Effector memory CD8-positive, alpha-beta T cell (primary cell): Measurements from ENCODE around the gene SLC38A10.
A peak's percentile ranks its signal among the peaks of the same experiment; 100 is the strongest.

Source experiments
- ATAC-seq: fragments of 150-1000 bp; cut with Tn5 transposase; replicated peaks from 2 replicates; pipeline ENCODE4 v1.10.0; 2021; ENCODE audit warnings: mild to moderate bottlenecking, moderate library complexity
- DNase-seq, 3 experiments: peaks; one replicate each; pipeline ENCODE4 v3.0.0; 2021
- H3K27ac Mint-ChIP-seq, 2 donors: one replicate each; pipeline ENCODE4 v1.8.0; 2022; ENCODE audit warnings: mild to moderate bottlenecking in 2 of 2, mixed read lengths in 2 of 2, moderate library complexity in 2 of 2
- H3K27me3 Mint-ChIP-seq, 2 donors: one replicate each; pipeline ENCODE4 v1.8.0; 2022; ENCODE audit warnings: mixed read lengths in 2 of 2
- H3K36me3 Mint-ChIP-seq: one replicate; pipeline ENCODE4 v1.8.0; 2022; ENCODE audit warnings: mild to moderate bottlenecking, moderate library complexity, mixed read lengths; ENCODE audit not compliant: insufficient read depth
- H3K4me1 Mint-ChIP-seq, 2 donors: one replicate each; pipeline ENCODE4 v1.8.0; 2022; ENCODE audit warnings: low read depth in 2 of 2, mixed read lengths in 2 of 2
- H3K4me3 Mint-ChIP-seq, 2 donors: one replicate each; pipeline ENCODE4 v1.8.0; 2022; ENCODE audit warnings: mild to moderate bottlenecking in 2 of 2, mixed read lengths in 2 of 2, moderate library complexity in 2 of 2
- H3K9me3 Mint-ChIP-seq, 2 donors: one replicate each; pipeline ENCODE4 v1.8.0; 2022; ENCODE audit warnings: mixed read lengths in 2 of 2

The SLC38A10 gene

GRCh38 chr17:81279278-81280275, 15.5 kb downstream of the SLC38A10 start:
- Mint-ChIP-seq H3K4me1 (peaks cover 6 to 12% of the 10 kb centered on the region in 2 donors), H3K9me3 (no peaks in the 10 kb centered on the region), H3K4me3 (no peak overlapping the region), H3K27ac (peak overlapping the region in 1 of 2 donors; percentile 31), H3K36me3 (peaks cover 54% of the 10 kb centered on the region), H3K27me3 (no peaks in the 10 kb centered on the region)
- ATAC-seq = no peak
- DNase-seq = no peak

GRCh38 chr17:81278831-81279230, 16.3 kb downstream of the SLC38A10 start:
- H3K9me3 Mint-ChIP-seq = no peaks in the 10 kb centered on the region
- H3K27ac Mint-ChIP-seq = no peak overlapping the region
- ATAC-seq (no peak), DNase-seq (no peak)
- H3K4me1 Mint-ChIP-seq = peaks cover 3 to 9% of the 10 kb centered on the region in 2 donors
- no peaks in the 10 kb centered on the region for H3K27me3 Mint-ChIP-seq
- H3K36me3 Mint-ChIP-seq = peaks cover 52% of the 10 kb centered on the region
- H3K4me3 Mint-ChIP-seq = no peak overlapping the region

- no peak overlapping the region for H3K27ac Mint-ChIP-seq
These were observed 17.0 kb downstream of the SLC38A10 start for GRCh38 chr17:81277946-81278693.

GRCh38 chr17:81277421-81277820, 17.7 kb downstream of the SLC38A10 start:
- DNase-seq (no peak), ATAC-seq (no peak)
- Mint-ChIP-seq H3K9me3 (no peaks in the 10 kb centered on the region), H3K4me1 (peaks cover 3 to 11% of the 10 kb centered on the region in 2 donors), H3K4me3 (no peak overlapping the region), H3K27me3 (no peaks in the 10 kb centered on the region), H3K27ac (peak overlapping the region in 1 of 2 donors; percentile 35), H3K36me3 (peaks cover 62% of the 10 kb centered on the region)

More at GRCh38 chr17:81277946-81278693, 17.0 kb downstream of the SLC38A10 start:
- no peak for ATAC-seq
- peaks cover 56% of the 10 kb centered on the region for H3K36me3 Mint-ChIP-seq
- no peak overlapping the region for H3K4me3 Mint-ChIP-seq
- DNase-seq = no peak
- no peaks in the 10 kb centered on the region for H3K27me3 Mint-ChIP-seq
- H3K9me3 Mint-ChIP-seq = no peaks in the 10 kb centered on the region
- H3K4me1 Mint-ChIP-seq = peaks cover 3 to 9% of the 10 kb centered on the region in 2 donors

GRCh38 chr17:81276781-81277180, 18.3 kb downstream of the SLC38A10 start:
- Mint-ChIP-seq H3K4me3 (no peak overlapping the region), H3K36me3 (peaks cover 66% of the 10 kb centered on the region), H3K27me3 (no peaks in the 10 kb centered on the region), H3K27ac (peak overlapping the region in 1 of 2 donors; percentile 35), H3K4me1 (peaks cover 3 to 11% of the 10 kb centered on the region in 2 donors), H3K9me3 (no peaks in the 10 kb centered on the region)
- ATAC-seq (no peak), DNase-seq (no peak)

GRCh38 chr17:81274471-81274855, 20.6 kb downstream of the SLC38A10 start:
- H3K27me3 Mint-ChIP-seq = no peaks in the 10 kb centered on the region
- no peak for ATAC-seq

GRCh38 chr17:81273698-81274470, 21.2 kb downstream of the SLC38A10 start:
- Mint-ChIP-seq H3K36me3 (peaks cover 65% of the 10 kb centered on the region), H3K4me3 (no peak overlapping the region), H3K27me3 (no peaks in the 10 kb centered on the region), H3K9me3 (no peaks in the 10 kb centered on the region), H3K4me1 (peaks cover 0 to 7% of the 10 kb centered on the region in 2 donors), H3K27ac (no peak overlapping the region)
- ATAC-seq = no peak
- DNase-seq = no peak

More at GRCh38 chr17:81274471-81274855, 20.6 kb downstream of the SLC38A10 start:
- Mint-ChIP-seq H3K4me3 (no peak overlapping the region), H3K36me3 (peaks cover 63% of the 10 kb centered on the region), H3K27ac (no peak overlapping the region), H3K9me3 (no peaks in the 10 kb centered on the region), H3K4me1 (peaks cover 0 to 7% of the 10 kb centered on the region in 2 donors)
- no peak for DNase-seq

- Mint-ChIP-seq H3K27ac (no peak overlapping the region), H3K9me3 (no peaks in the 10 kb centered on the region), H3K4me3 (no peak overlapping the region), H3K4me1 (peaks cover 0 to 9% of the 10 kb centered on the region in 2 donors), H3K36me3 (peaks cover 64% of the 10 kb centered on the region), H3K27me3 (no peaks in the 10 kb centered on the region)
- ATAC-seq (no peak), DNase-seq (no peak)
These were observed 22.5 kb downstream of the SLC38A10 start for GRCh38 chr17:81272616-81273015.

- DNase-seq (no peak), ATAC-seq (no peak)
- no peak overlapping the region for H3K4me3 Mint-ChIP-seq
- no peak overlapping the region for H3K27ac Mint-ChIP-seq
- H3K27me3 Mint-ChIP-seq = no peaks in the 10 kb centered on the region
- no peaks in the 10 kb centered on the region for H3K9me3 Mint-ChIP-seq
- peaks cover 0 to 11% of the 10 kb centered on the region in 2 donors for H3K4me1 Mint-ChIP-seq
- H3K36me3 Mint-ChIP-seq = peaks cover 62% of the 10 kb centered on the region
These were observed 23.9 kb downstream of the SLC38A10 start for GRCh38 chr17:81271226-81271625.

- Mint-ChIP-seq H3K36me3 (peaks cover 63% of the 10 kb centered on the region), H3K27me3 (no peaks in the 10 kb centered on the region)
- ATAC-seq = no peak
These were observed 24.8 kb downstream of the SLC38A10 start for GRCh38 chr17:81270279-81270678.

GRCh38 chr17:81267390-81268067, 27.6 kb downstream of the SLC38A10 start:
- Mint-ChIP-seq H3K36me3 (peaks cover 67% of the 10 kb centered on the region), H3K27me3 (no peaks in the 10 kb centered on the region), H3K27ac (peak overlapping the region; percentile 11 to 60), H3K9me3 (no peaks in the 10 kb centered on the region), H3K4me1 (peaks cover 0 to 10% of the 10 kb centered on the region in 2 donors), H3K4me3 (no peak overlapping the region)
- ATAC-seq = no peak
- DNase-seq = no peak

More at GRCh38 chr17:81270279-81270678, 24.8 kb downstream of the SLC38A10 start:
- no peak overlapping the region for H3K4me3 Mint-ChIP-seq
- DNase-seq = no peak
- H3K4me1 Mint-ChIP-seq = peaks cover 0 to 12% of the 10 kb centered on the region in 2 donors
- no peaks in the 10 kb centered on the region for H3K9me3 Mint-ChIP-seq
- peak overlapping the region in 1 of 2 donors; percentile 70 for H3K27ac Mint-ChIP-seq

GRCh38 chr17:81265576-81265975, 29.5 kb downstream of the SLC38A10 start:
- no peaks in the 10 kb centered on the region for H3K9me3 Mint-ChIP-seq
- ATAC-seq = no peak
- H3K4me1 Mint-ChIP-seq = peaks cover 0 to 10% of the 10 kb centered on the region in 2 donors
- H3K27ac Mint-ChIP-seq = peak overlapping the region; percentile 77 to 82
- no peak for DNase-seq
- no peak overlapping the region for H3K4me3 Mint-ChIP-seq
- no peaks in the 10 kb centered on the region for H3K27me3 Mint-ChIP-seq
- H3K36me3 Mint-ChIP-seq = peaks cover 64% of the 10 kb centered on the region
